Astrocyte of the hippocampus (primary cell): ENCODE results near the gene RAP1GAP.

Experiments used
- DNase-seq: peaks from one replicate; pipeline ENCODE4 v3.0.0; 2011; ENCODE audit warnings: low read depth, low spot score

Gene RAP1GAP

GRCh38 chr1:21610027-21610426, 59.1 kb downstream of the RAP1GAP start:
- DNase-seq, result no peak

- no peak for DNase-seq
These were observed 60.4 kb downstream of the RAP1GAP start for GRCh38 chr1:21608798-21609197.

DNA sequence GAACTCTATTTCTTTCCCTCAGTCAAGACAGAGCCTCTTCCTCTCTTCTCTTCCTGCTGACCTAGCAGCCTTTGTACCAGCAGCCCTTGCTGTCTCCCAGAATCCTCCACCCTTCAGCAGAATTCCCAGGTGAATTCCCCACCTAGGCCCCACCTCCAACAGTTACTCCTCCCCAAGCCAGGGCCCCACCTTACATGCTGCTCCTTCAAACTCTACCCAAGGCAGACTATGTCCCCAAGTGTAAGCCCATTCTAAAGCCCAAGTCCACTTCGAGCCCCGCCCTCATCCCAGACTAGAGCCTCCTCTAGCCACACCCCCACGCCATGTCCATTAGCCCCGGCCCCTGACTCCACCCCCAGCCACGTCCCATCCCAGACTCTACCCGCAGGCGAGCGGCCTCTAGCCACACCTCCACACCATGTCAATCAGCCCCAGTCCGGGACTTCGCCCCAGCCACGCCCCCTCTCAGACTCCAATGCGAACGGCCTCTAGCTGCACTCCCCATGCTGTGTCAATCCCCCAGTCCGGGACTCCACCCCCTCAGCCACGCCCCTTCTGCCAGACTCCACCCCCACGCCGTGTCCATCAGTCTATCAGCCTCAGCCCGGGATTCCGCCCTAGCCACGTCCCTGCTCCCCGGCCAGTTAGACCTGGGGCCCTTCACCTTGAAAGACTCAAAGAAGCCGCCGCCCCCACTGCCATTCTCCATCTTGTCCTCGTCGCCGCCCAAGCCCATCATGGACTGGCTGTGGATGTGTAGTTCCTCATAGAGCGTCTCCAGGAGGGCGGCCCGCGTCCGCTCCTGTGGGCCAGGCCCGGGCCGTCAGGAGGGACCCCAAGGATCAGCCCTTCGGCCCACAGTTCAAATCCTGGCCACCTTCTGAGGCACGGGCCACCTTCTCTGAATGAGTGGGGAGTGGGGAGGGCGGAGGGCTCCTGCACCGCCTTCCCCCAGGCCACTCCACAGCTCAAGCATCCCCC, 61.3 kb downstream of the RAP1GAP start:
- DNase-seq, result peak; percentile 67

- DNase-seq, result no peak
These were observed 63.0 kb downstream of the RAP1GAP start for GRCh38 chr1:21605964-21606705.

DNA sequence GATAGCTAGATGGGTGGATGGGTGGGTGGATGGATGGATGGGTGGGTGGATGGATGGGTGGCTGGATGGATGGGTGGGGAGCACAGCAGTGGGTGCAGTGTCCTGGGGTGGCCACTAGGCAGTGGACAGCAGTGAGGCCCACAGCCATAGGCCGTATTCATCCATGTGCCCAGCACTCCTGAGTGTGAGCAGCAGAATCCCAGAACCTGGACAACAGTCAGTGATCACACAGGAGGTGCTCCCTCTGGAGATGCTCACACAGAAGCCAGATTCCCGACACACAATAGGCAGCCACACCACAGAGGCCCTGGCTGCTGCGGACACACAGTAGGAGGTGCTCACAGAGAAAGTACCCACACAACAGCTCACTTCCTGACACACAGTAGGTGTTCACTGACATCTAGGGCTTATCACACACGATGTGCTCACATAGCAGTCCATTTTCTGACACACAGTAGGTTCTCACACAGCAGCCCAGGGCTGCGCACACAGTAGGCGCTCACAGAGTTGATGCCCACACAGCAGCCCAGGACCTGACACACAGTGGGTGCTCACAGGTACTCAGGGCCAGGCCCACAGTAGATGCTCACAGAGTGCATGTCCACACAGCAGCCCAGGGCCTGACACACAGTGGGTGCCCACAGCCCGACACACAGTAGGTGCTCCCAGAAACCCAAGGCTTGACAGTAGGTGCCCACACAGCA, 64.0 kb downstream of the RAP1GAP start:
- no peak for DNase-seq

DNA sequence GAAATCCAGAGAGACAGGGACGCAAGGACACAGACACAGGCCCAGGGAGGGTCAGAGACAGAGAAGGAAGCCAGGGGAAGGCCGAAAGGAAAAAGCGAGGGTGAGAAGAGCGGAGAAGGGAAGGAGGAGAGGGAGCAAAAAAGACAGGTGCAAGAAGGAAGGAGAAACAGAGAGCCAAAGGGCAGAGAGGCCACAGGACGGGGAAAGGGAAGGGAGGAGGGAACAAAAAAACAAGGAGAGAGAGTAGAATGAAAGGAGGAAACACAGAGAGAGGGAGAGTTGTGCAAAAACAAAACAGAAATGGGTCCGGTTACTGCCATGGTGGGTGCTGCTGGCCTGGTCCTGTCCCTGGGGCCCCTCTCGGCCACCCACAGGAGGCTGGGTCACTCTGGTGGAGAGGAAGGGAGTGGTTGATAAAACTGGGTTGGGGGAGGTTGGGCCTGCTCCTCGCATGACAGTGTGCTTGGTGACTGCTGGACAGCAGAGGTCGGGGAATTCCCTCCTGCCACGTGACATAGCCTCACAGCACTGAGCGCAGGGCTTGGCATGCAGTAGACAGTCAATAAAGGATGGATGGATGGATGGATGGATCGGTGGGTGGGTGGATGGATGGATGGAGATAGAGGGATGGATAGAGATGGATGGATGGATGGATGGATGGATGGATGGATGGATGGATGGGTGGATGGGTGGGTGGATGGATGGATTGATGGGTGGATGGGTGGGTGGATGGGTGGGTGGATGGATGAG, 64.8 kb downstream of the RAP1GAP start:
- DNase-seq, result peak; percentile 23

GRCh38 chr1:21603177-21604138, 65.7 kb downstream of the RAP1GAP start:
- no peak for DNase-seq

- DNase-seq, result no peak
These were observed 67.7 kb downstream of the RAP1GAP start for GRCh38 chr1:21601278-21602048.

- no peak for DNase-seq
These were observed 69.8 kb downstream of the RAP1GAP start for GRCh38 chr1:21599402-21599801.

DNA sequence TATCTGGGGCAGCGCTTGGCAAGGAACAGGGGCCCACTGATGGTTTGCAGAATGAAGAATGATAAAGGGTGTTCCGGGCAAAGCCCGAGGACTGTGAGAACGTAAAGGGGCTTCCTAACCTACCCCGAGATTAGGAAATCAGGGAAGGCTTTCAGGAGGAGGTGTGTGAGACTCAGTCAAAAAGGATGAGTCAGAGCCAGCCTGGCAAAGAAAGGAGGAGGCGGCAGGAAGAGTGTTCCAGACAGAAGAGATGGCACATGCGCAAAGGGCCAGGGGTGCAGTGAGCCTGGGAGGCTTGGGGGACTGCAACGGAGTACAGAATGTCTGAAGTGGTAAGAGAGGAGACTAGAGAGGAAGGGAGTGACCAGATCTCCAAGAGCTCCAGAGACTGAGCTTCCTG, 70.3 kb downstream of the RAP1GAP start:
- no peak for DNase-seq

DNA sequence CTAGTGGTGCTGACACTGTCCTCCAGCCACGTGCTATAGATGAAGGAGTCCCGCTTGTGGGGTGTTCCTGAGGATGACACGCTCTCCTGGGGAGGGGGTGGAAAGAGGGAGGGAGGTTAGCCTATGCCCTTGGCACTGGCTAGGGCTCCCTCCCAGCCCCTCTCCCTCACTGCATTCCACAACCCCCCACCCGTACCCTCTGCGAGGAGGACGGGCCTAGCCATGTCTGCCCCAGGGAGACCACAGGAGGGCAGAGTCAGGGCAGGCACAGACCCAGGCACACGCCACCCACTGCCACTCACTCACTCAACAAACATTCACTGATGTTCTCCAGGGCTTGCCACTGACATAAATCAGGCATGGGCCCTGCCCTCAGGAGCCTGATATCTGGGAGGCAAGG, 70.7 kb downstream of the RAP1GAP start:
- DNase-seq, result no peak

DNA sequence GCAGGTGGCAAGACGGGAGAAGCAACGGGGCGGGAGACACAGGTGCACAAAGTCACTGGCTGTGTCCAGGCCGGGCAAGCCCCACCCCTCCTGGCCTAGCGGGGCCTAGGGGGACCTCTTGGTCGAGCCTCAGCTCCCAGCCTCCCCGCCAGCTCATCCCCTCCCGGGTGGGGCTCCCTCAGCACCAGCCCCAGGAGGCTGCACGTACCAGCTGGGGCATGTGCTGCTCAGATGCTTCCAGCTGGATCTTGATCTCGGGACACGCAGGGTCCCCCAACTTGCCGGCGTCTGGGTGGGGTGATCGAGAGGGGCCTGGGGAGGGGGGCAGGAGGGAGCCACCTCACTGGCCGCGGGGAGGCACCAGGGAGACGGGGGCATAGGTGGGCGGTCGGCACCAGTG, 71.4 kb downstream of the RAP1GAP start:
- no peak for DNase-seq

GRCh38 chr1:21596628-21597027, 72.5 kb downstream of the RAP1GAP start:
- DNase-seq, result no peak

DNA sequence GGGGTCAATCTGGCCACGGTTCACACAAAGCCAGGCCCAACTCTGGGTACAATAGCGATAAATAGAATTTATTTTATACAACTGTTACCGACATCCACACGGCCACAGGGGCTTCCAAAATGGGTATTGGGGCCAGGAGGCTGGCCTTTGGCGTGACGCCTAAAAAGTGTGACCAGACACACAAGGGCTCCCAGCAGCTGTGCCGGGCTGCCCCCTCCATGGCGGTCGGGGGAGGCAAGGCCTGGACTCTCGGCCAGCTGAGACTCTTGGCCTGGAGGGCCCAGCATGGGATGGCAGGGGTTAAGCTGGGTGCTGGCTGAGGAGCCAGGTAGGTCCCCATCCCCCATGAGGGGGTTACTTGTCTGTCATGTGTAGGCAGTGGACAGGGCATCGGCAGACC, 73.0 kb downstream of the RAP1GAP start:
- DNase-seq, result no peak

DNA sequence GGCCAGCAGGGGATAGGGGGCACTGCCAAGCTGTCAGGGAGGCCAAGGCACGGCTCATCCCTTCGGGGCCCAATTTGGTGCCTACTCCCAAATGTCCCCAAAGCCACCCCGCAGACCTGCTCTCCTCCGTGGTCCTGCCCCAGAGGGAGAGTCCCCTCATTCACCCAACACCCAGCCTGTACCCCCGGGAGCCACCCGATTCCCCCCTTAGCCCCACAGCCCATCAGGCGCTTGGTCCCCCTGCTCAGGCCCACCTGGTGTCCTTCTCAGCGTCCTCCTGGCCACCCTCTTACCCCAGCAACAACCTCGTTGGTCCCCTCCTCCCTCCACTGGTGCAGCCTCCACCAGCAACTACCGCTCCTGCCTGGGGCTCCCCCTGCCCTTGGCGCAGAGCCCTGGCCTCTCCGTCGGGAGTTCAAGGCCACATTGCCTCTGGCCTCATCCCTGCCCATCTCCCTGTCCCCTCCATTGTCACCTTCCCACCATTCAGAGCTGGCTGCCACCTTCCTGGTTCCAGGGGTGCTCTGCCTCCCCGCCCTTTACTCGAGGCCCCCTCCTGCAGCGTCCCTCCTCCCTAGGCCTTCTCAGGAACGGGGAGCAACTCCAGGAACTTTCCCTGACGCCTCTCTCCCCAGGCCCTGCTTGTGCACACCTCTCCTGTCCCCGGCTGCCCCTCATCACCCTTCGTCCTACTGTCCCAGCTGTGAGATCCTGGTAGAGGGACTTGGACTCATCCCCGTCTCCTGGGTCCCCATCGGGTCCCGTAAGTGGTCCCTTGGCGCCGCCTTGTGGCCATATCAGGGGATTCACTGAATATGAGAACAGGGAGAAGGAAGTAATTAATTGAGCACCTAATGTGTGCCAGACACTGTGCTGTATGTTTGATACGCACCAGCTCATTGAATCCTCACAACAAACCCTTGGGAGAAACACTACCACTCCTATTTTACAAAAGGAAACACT, 73.9 kb downstream of the RAP1GAP start:
- peak; percentile 69 for DNase-seq

DNA sequence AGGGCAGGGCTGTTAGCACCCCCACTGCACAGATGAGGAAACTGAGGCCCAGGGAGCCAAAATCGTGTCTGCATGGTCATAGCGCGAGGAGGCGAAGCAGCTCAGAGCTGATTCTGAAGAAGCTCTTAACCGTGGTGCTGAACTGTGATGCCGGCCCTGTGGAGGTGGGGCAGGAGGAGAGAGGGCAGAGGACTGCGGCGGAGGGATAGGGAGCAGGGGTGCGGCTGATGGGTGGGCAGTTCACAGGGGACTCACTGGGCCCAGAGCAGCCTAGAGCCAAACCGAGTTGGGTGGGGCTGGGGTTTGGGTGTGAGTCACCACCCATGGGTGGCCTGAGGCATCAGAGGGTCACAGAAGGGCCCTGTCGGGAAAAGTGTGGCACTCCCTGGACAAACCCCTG, 74.7 kb downstream of the RAP1GAP start:
- DNase-seq, result peak; percentile 28

DNA sequence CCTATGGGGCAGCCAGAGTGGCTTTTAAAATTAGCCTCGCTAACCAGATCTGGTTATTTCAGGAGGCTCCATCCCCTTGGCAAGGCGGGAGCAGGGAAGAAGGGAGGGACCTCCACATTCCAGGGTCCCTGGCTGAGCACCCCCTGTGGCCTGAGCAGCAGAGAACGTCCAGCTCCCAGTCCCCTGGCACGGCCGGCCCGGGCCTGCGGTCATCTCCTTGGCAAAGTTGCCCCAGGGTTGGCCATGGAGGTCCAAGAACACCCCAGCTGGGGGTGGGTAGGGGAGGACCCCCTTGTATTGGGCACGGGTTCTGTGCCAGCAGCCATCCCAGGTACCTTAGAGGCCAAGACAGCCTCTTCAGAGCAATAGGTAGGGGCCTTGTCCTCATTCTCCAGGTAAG, 75.9 kb downstream of the RAP1GAP start:
- DNase-seq, result no peak
